ENCODE data around the gene AGR3.

DNA sequence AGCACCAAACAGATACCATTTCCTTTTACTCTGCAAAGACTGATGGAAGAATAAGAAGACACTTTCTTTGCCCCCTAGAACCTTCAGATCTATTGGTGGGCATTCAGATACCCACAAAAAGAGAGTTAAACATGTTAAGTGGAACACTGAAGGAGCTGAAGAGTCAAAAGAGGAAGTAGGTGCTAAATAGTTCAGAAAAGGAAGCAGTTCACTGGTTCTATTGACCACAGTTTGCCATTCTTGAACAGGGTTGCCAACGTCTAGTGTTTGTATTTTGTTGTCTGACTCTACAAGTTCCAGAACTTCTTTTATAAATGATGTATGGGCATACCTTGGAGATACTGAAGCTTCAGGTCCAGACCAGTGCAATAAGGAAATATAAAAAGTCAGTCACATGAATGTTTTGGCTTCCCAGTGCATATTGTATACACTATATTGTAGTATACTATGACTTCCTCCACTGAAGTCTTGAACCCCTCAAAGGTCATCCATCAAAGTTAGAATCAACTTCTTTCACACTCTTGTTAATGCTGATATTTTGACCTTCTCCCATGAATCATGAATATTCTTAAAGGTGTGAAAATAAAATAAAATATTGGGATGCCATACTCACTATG lies 47.5 kb upstream of the AGR3 start:
- no peak for TF ChIP-seq ZNF561 (tag by site-specific recombination; IDR thresholded peaks at IDR 0.05; ENCODE audit: borderline replicate concordance)
- TF ChIP-seq, protein P1, sequence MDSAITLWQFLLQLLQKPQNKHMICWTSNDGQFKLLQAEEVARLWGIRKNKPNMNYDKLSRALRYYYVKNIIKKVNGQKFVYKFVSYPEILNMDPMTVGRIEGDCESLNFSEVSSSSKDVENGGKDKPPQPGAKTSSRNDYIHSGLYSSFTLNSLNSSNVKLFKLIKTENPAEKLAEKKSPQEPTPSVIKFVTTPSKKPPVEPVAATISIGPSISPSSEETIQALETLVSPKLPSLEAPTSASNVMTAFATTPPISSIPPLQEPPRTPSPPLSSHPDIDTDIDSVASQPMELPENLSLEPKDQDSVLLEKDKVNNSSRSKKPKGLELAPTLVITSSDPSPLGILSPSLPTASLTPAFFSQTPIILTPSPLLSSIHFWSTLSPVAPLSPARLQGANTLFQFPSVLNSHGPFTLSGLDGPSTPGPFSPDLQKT (IDR thresholded peaks at IDR 0.05; ENCODE audit: borderline replicate concordance, low read depth, low read length): no peak
- TF ChIP-seq, protein P2, sequence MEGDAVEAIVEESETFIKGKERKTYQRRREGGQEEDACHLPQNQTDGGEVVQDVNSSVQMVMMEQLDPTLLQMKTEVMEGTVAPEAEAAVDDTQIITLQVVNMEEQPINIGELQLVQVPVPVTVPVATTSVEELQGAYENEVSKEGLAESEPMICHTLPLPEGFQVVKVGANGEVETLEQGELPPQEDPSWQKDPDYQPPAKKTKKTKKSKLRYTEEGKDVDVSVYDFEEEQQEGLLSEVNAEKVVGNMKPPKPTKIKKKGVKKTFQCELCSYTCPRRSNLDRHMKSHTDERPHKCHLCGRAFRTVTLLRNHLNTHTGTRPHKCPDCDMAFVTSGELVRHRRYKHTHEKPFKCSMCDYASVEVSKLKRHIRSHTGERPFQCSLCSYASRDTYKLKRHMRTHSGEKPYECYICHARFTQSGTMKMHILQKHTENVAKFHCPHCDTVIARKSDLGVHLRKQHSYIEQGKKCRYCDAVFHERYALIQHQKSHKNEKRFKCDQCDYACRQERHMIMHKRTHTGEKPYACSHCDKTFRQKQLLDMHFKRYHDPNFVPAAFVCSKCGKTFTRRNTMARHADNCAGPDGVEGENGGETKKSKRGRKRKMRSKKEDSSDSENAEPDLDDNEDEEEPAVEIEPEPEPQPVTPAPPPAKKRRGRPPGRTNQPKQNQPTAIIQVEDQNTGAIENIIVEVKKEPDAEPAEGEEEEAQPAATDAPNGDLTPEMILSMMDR (tag by site-specific recombination; IDR thresholded peaks at IDR 0.05): no peak
- TF ChIP-seq, protein P3, sequence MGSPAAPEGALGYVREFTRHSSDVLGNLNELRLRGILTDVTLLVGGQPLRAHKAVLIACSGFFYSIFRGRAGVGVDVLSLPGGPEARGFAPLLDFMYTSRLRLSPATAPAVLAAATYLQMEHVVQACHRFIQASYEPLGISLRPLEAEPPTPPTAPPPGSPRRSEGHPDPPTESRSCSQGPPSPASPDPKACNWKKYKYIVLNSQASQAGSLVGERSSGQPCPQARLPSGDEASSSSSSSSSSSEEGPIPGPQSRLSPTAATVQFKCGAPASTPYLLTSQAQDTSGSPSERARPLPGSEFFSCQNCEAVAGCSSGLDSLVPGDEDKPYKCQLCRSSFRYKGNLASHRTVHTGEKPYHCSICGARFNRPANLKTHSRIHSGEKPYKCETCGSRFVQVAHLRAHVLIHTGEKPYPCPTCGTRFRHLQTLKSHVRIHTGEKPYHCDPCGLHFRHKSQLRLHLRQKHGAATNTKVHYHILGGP (tag by site-specific recombination; IDR thresholded peaks at IDR 0.05): no peak
- TF ChIP-seq SCRT1 (tag by site-specific recombination; IDR thresholded peaks at IDR 0.05; ENCODE audit: borderline replicate concordance): no peak
- no peak for TF ChIP-seq ZNF302 (tag by site-specific recombination; IDR thresholded peaks at IDR 0.05; ENCODE audit: low read depth)
- no peak for TF ChIP-seq ZFP3 (tag by site-specific recombination; IDR thresholded peaks at IDR 0.05; ENCODE audit: low read depth)
- TF ChIP-seq, protein P4, sequence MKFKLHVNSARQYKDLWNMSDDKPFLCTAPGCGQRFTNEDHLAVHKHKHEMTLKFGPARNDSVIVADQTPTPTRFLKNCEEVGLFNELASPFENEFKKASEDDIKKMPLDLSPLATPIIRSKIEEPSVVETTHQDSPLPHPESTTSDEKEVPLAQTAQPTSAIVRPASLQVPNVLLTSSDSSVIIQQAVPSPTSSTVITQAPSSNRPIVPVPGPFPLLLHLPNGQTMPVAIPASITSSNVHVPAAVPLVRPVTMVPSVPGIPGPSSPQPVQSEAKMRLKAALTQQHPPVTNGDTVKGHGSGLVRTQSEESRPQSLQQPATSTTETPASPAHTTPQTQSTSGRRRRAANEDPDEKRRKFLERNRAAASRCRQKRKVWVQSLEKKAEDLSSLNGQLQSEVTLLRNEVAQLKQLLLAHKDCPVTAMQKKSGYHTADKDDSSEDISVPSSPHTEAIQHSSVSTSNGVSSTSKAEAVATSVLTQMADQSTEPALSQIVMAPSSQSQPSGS (tag by site-specific recombination; IDR thresholded peaks at IDR 0.05; ENCODE audit: low read depth): no peak

All from HEK293 (cell line).